ENCODE results near the gene FAM110D.

DNA sequence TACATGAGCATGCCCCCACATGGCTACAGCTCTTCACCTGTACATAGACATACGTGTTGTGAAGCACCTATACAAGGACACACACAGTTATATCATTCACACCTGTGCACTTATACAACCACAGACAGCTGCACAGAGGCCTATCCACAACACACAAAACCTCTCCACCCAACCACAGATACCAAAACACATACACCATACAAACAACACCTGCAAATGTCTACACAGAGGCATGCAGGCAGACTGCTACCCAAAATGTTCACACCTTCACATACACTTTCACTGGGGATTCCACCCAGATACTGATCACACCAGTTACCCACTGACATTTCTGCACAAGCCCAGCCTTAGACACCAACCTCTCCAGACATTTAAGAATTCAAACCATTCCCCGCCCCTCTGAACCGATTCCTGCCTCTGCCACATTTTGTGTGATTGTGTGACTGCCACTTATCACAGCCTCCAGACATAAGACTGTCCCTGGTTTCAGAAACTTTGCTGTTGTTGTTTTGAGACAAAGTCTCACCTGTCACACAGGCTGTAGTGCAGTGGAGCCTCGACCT is 7.9 kb downstream of the FAM110D start:
- TF ChIP-seq, protein P1, sequence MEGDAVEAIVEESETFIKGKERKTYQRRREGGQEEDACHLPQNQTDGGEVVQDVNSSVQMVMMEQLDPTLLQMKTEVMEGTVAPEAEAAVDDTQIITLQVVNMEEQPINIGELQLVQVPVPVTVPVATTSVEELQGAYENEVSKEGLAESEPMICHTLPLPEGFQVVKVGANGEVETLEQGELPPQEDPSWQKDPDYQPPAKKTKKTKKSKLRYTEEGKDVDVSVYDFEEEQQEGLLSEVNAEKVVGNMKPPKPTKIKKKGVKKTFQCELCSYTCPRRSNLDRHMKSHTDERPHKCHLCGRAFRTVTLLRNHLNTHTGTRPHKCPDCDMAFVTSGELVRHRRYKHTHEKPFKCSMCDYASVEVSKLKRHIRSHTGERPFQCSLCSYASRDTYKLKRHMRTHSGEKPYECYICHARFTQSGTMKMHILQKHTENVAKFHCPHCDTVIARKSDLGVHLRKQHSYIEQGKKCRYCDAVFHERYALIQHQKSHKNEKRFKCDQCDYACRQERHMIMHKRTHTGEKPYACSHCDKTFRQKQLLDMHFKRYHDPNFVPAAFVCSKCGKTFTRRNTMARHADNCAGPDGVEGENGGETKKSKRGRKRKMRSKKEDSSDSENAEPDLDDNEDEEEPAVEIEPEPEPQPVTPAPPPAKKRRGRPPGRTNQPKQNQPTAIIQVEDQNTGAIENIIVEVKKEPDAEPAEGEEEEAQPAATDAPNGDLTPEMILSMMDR (IDR thresholded peaks at IDR 0.05; ENCODE audit: poor library complexity): no peak
- TF ChIP-seq EZH2phosphoT487 (IDR thresholded peaks at IDR 0.05; ENCODE audit: low read depth, severe bottlenecking, unreplicated experiment): no peak
- TF ChIP-seq EZH2 (IDR thresholded peaks at IDR 0.05; ENCODE audit: borderline replicate concordance): no peak
